ENCODE results near the gene MVK.

The MVK gene

GRCh38 chr12:109544955-109545531 lies 28.6 kb upstream of the MVK start:
- DNase-seq (ENCODE audit: low read depth, low spot score) = no peak

GRCh38 chr12:109545826-109546225 lies 27.8 kb upstream of the MVK start:
- no peak for DNase-seq (ENCODE audit: low read depth, low spot score)

GRCh38 chr12:109547286-109547685 lies 26.3 kb upstream of the MVK start:
- DNase-seq (ENCODE audit: low read depth, low spot score) = no peak

GRCh38 chr12:109548258-109548657 lies 25.3 kb upstream of the MVK start:
- DNase-seq (ENCODE audit: low read depth, low spot score) = no peak

- DNase-seq (ENCODE audit: low read depth, low spot score) = no peak
These were observed 23.9 kb upstream of the MVK start for GRCh38 chr12:109549613-109550270.

GRCh38 chr12:109550281-109550680 lies 23.3 kb upstream of the MVK start:
- no peak for DNase-seq (ENCODE audit: low read depth, low spot score)

GRCh38 chr12:109551108-109551507 lies 22.5 kb upstream of the MVK start:
- no peak for DNase-seq (ENCODE audit: low read depth, low spot score)

- no peak for DNase-seq (ENCODE audit: low read depth, low spot score)
These were observed 20.6 kb upstream of the MVK start for GRCh38 chr12:109552971-109553370.

- no peak for DNase-seq (ENCODE audit: low read depth, low spot score)
These were observed 20.1 kb upstream of the MVK start for GRCh38 chr12:109553483-109553882.

- DNase-seq (ENCODE audit: low read depth, low spot score) = no peak
These were observed 19.6 kb upstream of the MVK start for GRCh38 chr12:109553906-109554500.

- no peak for DNase-seq (ENCODE audit: low read depth, low spot score)
These were observed 18.8 kb upstream of the MVK start for GRCh38 chr12:109554761-109555160.

GRCh38 chr12:109555431-109556315 lies 17.9 kb upstream of the MVK start:
- DNase-seq (ENCODE audit: low read depth, low spot score) = no peak

- DNase-seq (ENCODE audit: low read depth, low spot score) = no peak
These were observed 16.4 kb upstream of the MVK start for GRCh38 chr12:109557200-109557599.

GRCh38 chr12:109557805-109558204 lies 15.8 kb upstream of the MVK start:
- DNase-seq (ENCODE audit: low read depth, low spot score) = no peak

GRCh38 chr12:109558374-109559199 lies 15.0 kb upstream of the MVK start:
- DNase-seq (ENCODE audit: low read depth, low spot score) = no peak

GRCh38 chr12:109559200-109559505 lies 14.4 kb upstream of the MVK start:
- DNase-seq (ENCODE audit: low read depth, low spot score) = no peak

GRCh38 chr12:109559601-109560000 lies 14.0 kb upstream of the MVK start:
- DNase-seq (ENCODE audit: low read depth, low spot score) = no peak

GRCh38 chr12:109560867-109561710 lies 12.5 kb upstream of the MVK start:
- no peak for DNase-seq (ENCODE audit: low read depth, low spot score)

- no peak for DNase-seq (ENCODE audit: low read depth, low spot score)
These were observed 11.9 kb upstream of the MVK start for GRCh38 chr12:109561711-109562030.

- DNase-seq (ENCODE audit: low read depth, low spot score) = no peak
These were observed 10.7 kb upstream of the MVK start for GRCh38 chr12:109562871-109563270.
